ENCODE measurements around the gene TMEM9.

Gene TMEM9

GRCh38 chr1:201109651-201110050 is 44.6 kb downstream of the TMEM9 start:
- no peak for TF ChIP-seq TAF1 (IDR thresholded peaks at IDR 0.05; ENCODE audit: low read depth)
- TF ChIP-seq NFIC (IDR thresholded peaks at IDR 0.05): no peak
- no peak for TF ChIP-seq TCF12 (IDR thresholded peaks at IDR 0.05; ENCODE audit: low read depth)
- TF ChIP-seq YY1 (IDR thresholded peaks at IDR 0.05; ENCODE audit: low read depth): no peak
- TF ChIP-seq TEAD4 (IDR thresholded peaks at IDR 0.05): no peak
- TF ChIP-seq EP300 (IDR thresholded peaks at IDR 0.05; ENCODE audit: borderline replicate concordance): no peak

GRCh38 chr1:201108614-201109013 is 45.7 kb downstream of the TMEM9 start:
- TF ChIP-seq CEBPB (IDR thresholded peaks at IDR 0.05) (no peak), TAF1 (IDR thresholded peaks at IDR 0.05; ENCODE audit: low read depth) (no peak), YY1 (IDR thresholded peaks at IDR 0.05; ENCODE audit: low read depth) (no peak), RAD21 (IDR thresholded peaks at IDR 0.05; ENCODE audit: low read depth) (no peak), NFIC (IDR thresholded peaks at IDR 0.05) (no peak), FOXM1 (IDR thresholded peaks at IDR 0.05; ENCODE audit: borderline replicate concordance, low read depth) (no peak), REST (IDR thresholded peaks at IDR 0.05; ENCODE audit: low read depth) (no peak), EGR1 (IDR thresholded peaks at IDR 0.05) (no peak), ZBTB7A (IDR thresholded peaks at IDR 0.05; ENCODE audit: low read depth) (no peak), CREB1 (IDR thresholded peaks at IDR 0.05; ENCODE audit: low read depth) (no peak), EP300 (IDR thresholded peaks at IDR 0.05; ENCODE audit: borderline replicate concordance) (no peak), MAX (IDR thresholded peaks at IDR 0.05) (no peak), USF1 (IDR thresholded peaks at IDR 0.05) (no peak)

GRCh38 chr1:201105688-201106087 is 48.6 kb downstream of the TMEM9 start:
- TF ChIP-seq ZBTB7A (IDR thresholded peaks at IDR 0.05; ENCODE audit: low read depth) (no peak), TCF12 (IDR thresholded peaks at IDR 0.05; ENCODE audit: low read depth) (no peak), USF1 (IDR thresholded peaks at IDR 0.05) (no peak), TEAD4 (IDR thresholded peaks at IDR 0.05) (no peak), NFIC (IDR thresholded peaks at IDR 0.05) (no peak), MAX (IDR thresholded peaks at IDR 0.05) (no peak), EGR1 (IDR thresholded peaks at IDR 0.05) (no peak), RAD21 (IDR thresholded peaks at IDR 0.05; ENCODE audit: low read depth) (no peak)

GRCh38 chr1:201104141-201104540 is 50.1 kb downstream of the TMEM9 start:
- no peak for TF ChIP-seq FOXM1 (IDR thresholded peaks at IDR 0.05; ENCODE audit: borderline replicate concordance, low read depth)
- TF ChIP-seq CEBPB (IDR thresholded peaks at IDR 0.05): no peak
- no peak for TF ChIP-seq ZBTB7A (IDR thresholded peaks at IDR 0.05; ENCODE audit: low read depth)
- TF ChIP-seq EGR1 (IDR thresholded peaks at IDR 0.05): no peak
- no peak for TF ChIP-seq TEAD4 (IDR thresholded peaks at IDR 0.05)
- no peak for TF ChIP-seq YY1 (IDR thresholded peaks at IDR 0.05; ENCODE audit: low read depth)
- TF ChIP-seq EP300 (IDR thresholded peaks at IDR 0.05; ENCODE audit: borderline replicate concordance): no peak
- TF ChIP-seq REST (IDR thresholded peaks at IDR 0.05; ENCODE audit: low read depth): no peak
- no peak for TF ChIP-seq TCF12 (IDR thresholded peaks at IDR 0.05; ENCODE audit: low read depth)
- no peak for TF ChIP-seq NFIC (IDR thresholded peaks at IDR 0.05)
- no peak for TF ChIP-seq CREB1 (IDR thresholded peaks at IDR 0.05; ENCODE audit: low read depth)
- no peak for TF ChIP-seq MAX (IDR thresholded peaks at IDR 0.05)
- no peak for TF ChIP-seq RAD21 (IDR thresholded peaks at IDR 0.05; ENCODE audit: low read depth)
- TF ChIP-seq TAF1 (IDR thresholded peaks at IDR 0.05; ENCODE audit: low read depth): no peak
- TF ChIP-seq USF1 (IDR thresholded peaks at IDR 0.05): no peak

GRCh38 chr1:201103666-201104065 is 50.6 kb downstream of the TMEM9 start:
- no peak for TF ChIP-seq TAF1 (IDR thresholded peaks at IDR 0.05; ENCODE audit: low read depth)
- no peak for TF ChIP-seq MAX (IDR thresholded peaks at IDR 0.05)
- no peak for TF ChIP-seq EGR1 (IDR thresholded peaks at IDR 0.05)
- no peak for TF ChIP-seq YY1 (IDR thresholded peaks at IDR 0.05; ENCODE audit: low read depth)

Measured in Ishikawa (cell line).